ENCODE measurements around the gene RASAL1. TPM values are rescaled to one million over a fixed set of nuclear protein-coding genes. Genes with fewer than 3 reads are reported as not detected.

Gene RASAL1
- total and polyA plus RNA-seq, 2 experiments from 2014 or later: not detected

- no peaks in the 10 kb centered on the region for H3K79me2 ChIP-seq (ENCODE audit: insufficient read depth)
- no peaks in the 10 kb centered on the region for H3K9me2 ChIP-seq (ENCODE audit: insufficient read depth)
- no peak overlapping the region for H3K4me2 ChIP-seq (ENCODE audit: unreplicated experiment)
- no peak overlapping the region for H3K9ac ChIP-seq
- no peak for DNase-seq
- H4K20me1 ChIP-seq (ENCODE audit: insufficient read depth): no peaks in the 10 kb centered on the region
- no peaks in the 10 kb centered on the region for H3K27me3 ChIP-seq (replicated peaks; ENCODE audit: insufficient read depth)
- peaks cover 7% of the 10 kb centered on the region; the same call in 1 of the 2 replicates for H3K36me3 ChIP-seq (ENCODE audit: low read depth)
- H3K27ac ChIP-seq: no peak overlapping the region
- no peak overlapping the region for H2AFZ ChIP-seq
- no peaks in the 10 kb centered on the region for H3F3A ChIP-seq (ENCODE audit: insufficient read depth)
- WGBS, 2 experiments (ENCODE audit: low coverage in 1 of 2, low lambda C conversion rate in 2 of 2, missing lambda C conversion rate in 2 of 2): 96 to 97% methylated on average over 13 of the region's 13 CpGs
- in situ Hi-C loops (cut with MboI): no loop called here
- no peak for TF ChIP-seq EZH2phosphoT487 (IDR thresholded peaks at IDR 0.05; ENCODE audit: insufficient read depth, low read depth)
- no peak for TF ChIP-seq EZH2 (IDR thresholded peaks at IDR 0.05; ENCODE audit: insufficient read depth, poor library complexity, severe bottlenecking)
- H3K4me1 ChIP-seq (ENCODE audit: insufficient read depth): no peaks in the 10 kb centered on the region
- no peaks in the 10 kb centered on the region for H3K9me3 ChIP-seq (ENCODE audit: low read depth)
- H3K4me3 ChIP-seq: no peak overlapping the region
Measured at GRCh38 chr12:113164014-113164413, 28.5 kb upstream of the RASAL1 start.

GRCh38 chr12:113163030-113163360 is 27.4 kb upstream of the RASAL1 start:
- Histone ChIP-seq H3K4me1 (ENCODE audit: insufficient read depth) (no peaks in the 10 kb centered on the region), H2AFZ (no peak overlapping the region), H3F3A (ENCODE audit: insufficient read depth) (no peaks in the 10 kb centered on the region), H3K27ac (no peak overlapping the region), H3K9me3 (ENCODE audit: low read depth) (no peaks in the 10 kb centered on the region), H3K27me3 (replicated peaks; ENCODE audit: insufficient read depth) (no peaks in the 10 kb centered on the region), H3K36me3 (ENCODE audit: low read depth) (peaks cover 4% of the 10 kb centered on the region; the same call in 1 of the 2 replicates), H3K4me2 (ENCODE audit: unreplicated experiment) (no peak overlapping the region), H3K9me2 (ENCODE audit: insufficient read depth) (no peaks in the 10 kb centered on the region), H3K4me3 (no peak overlapping the region), H3K79me2 (ENCODE audit: insufficient read depth) (no peaks in the 10 kb centered on the region), H3K9ac (no peak overlapping the region), H4K20me1 (ENCODE audit: insufficient read depth) (no peaks in the 10 kb centered on the region)
- TF ChIP-seq EZH2 (IDR thresholded peaks at IDR 0.05; ENCODE audit: insufficient read depth, poor library complexity, severe bottlenecking): no peak
- no peak for TF ChIP-seq EZH2phosphoT487 (IDR thresholded peaks at IDR 0.05; ENCODE audit: insufficient read depth, low read depth)
- in situ Hi-C loops (cut with MboI): no loop called here
- WGBS, 2 experiments (ENCODE audit: low coverage in 1 of 2, low lambda C conversion rate in 2 of 2, missing lambda C conversion rate in 2 of 2): 96 to 98% methylated on average over 12 of the region's 12 CpGs
- no peak for DNase-seq

GRCh38 chr12:113162102-113163029 is 26.8 kb upstream of the RASAL1 start:
- Histone ChIP-seq H2AFZ (no peak overlapping the region), H3K4me3 (no peak overlapping the region), H3K9ac (no peak overlapping the region), H3K79me2 (ENCODE audit: insufficient read depth) (no peaks in the 10 kb centered on the region), H3K9me3 (ENCODE audit: low read depth) (no peaks in the 10 kb centered on the region), H3F3A (ENCODE audit: insufficient read depth) (0 out of 2 replicates have a peak, but pooled peaks cover 3% of the 10 kb centered on the region), H3K36me3 (ENCODE audit: low read depth) (peaks cover 4% of the 10 kb centered on the region; the same call in 1 of the 2 replicates), H3K4me2 (ENCODE audit: unreplicated experiment) (no peak overlapping the region), H3K27me3 (replicated peaks; ENCODE audit: insufficient read depth) (no peaks in the 10 kb centered on the region), H3K4me1 (ENCODE audit: insufficient read depth) (no peaks in the 10 kb centered on the region), H3K27ac (no peak overlapping the region), H4K20me1 (ENCODE audit: insufficient read depth) (no peaks in the 10 kb centered on the region), H3K9me2 (ENCODE audit: insufficient read depth) (no peaks in the 10 kb centered on the region)
- 87 to 90% methylated on average over 18 to 25 of the region's 25 CpGs for WGBS, 2 experiments (ENCODE audit: low coverage in 1 of 2, low lambda C conversion rate in 2 of 2, missing lambda C conversion rate in 2 of 2)
- in situ Hi-C loops (cut with MboI): no loop called here
- TF ChIP-seq EZH2 (IDR thresholded peaks at IDR 0.05; ENCODE audit: insufficient read depth, poor library complexity, severe bottlenecking) (no peak), EZH2phosphoT487 (IDR thresholded peaks at IDR 0.05; ENCODE audit: insufficient read depth, low read depth) (no peak)
- peak; percentile 28 for DNase-seq

- Histone ChIP-seq H3F3A (ENCODE audit: insufficient read depth) (0 out of 2 replicates have a peak, but pooled peaks cover 8% of the 10 kb centered on the region), H3K9me2 (ENCODE audit: insufficient read depth) (no peaks in the 10 kb centered on the region), H3K9ac (no peak overlapping the region), H3K36me3 (ENCODE audit: low read depth) (peaks cover 4% of the 10 kb centered on the region; the same call in 1 of the 2 replicates), H3K27me3 (replicated peaks; ENCODE audit: insufficient read depth) (no peaks in the 10 kb centered on the region), H3K4me2 (ENCODE audit: unreplicated experiment) (no peak overlapping the region), H3K9me3 (ENCODE audit: low read depth) (no peaks in the 10 kb centered on the region), H2AFZ (no peak overlapping the region), H4K20me1 (ENCODE audit: insufficient read depth) (no peaks in the 10 kb centered on the region), H3K79me2 (ENCODE audit: insufficient read depth) (no peaks in the 10 kb centered on the region), H3K4me1 (ENCODE audit: insufficient read depth) (no peaks in the 10 kb centered on the region), H3K27ac (no peak overlapping the region), H3K4me3 (no peak overlapping the region)
- in situ Hi-C loops (cut with MboI): no loop called here
- 70 to 84% methylated on average over 9 to 26 of the region's 26 CpGs for WGBS, 2 experiments (ENCODE audit: low coverage in 1 of 2, low lambda C conversion rate in 2 of 2, missing lambda C conversion rate in 2 of 2)
- no peak for TF ChIP-seq EZH2 (IDR thresholded peaks at IDR 0.05; ENCODE audit: insufficient read depth, poor library complexity, severe bottlenecking)
- TF ChIP-seq EZH2phosphoT487 (IDR thresholded peaks at IDR 0.05; ENCODE audit: insufficient read depth, low read depth): no peak
- DNase-seq: no peak
Measured at GRCh38 chr12:113161415-113162016, 26.0 kb upstream of the RASAL1 start.
